Liver (tissue), 9 donors: ENCODE data around the gene OR2S2. TPM values are rescaled to one million over a fixed set of nuclear protein-coding genes. Genes with fewer than 3 reads are reported as not detected.
"Not testable (repeated sequence)": the region's sequence is repeated elsewhere in the genome, so short reads cannot be mapped to it uniquely, and the experiment has no call there.

Source experiments
- DNase-seq: peaks from one replicate; pipeline ENCODE4 v3.0.0-alpha.2; 2017; ENCODE audit warnings: low spot score
- H3K27ac ChIP-seq, 2 donors: one replicate each; pipeline ENCODE4 v1.7.0; 2013; ENCODE audit warnings: inconsistent platforms in 2 of 2, low read length in 2 of 2, control low read depth in 1 of 2, low read depth in 1 of 2, mild to moderate bottlenecking in 1 of 2
- H3K27me3 ChIP-seq, 4 donors: one replicate each; pipeline versions ENCODE4 v1.6.1 to v1.7.0; 2013; ENCODE audit warnings: low read length in 3 of 4, inconsistent platforms in 1 of 4, mild to moderate bottlenecking in 1 of 4, moderate library complexity in 1 of 4; ENCODE audit not compliant: control insufficient read depth in 4 of 4, insufficient read depth in 4 of 4
- H3K36me3 ChIP-seq, 4 donors: one replicate each; pipeline versions ENCODE4 v1.6.1 to v1.7.0; 2013; ENCODE audit warnings: low read length in 3 of 4, mild to moderate bottlenecking in 3 of 4, low read depth in 1 of 4, moderate library complexity in 1 of 4; ENCODE audit not compliant: control insufficient read depth in 4 of 4, insufficient read depth in 3 of 4
- H3K4me1 ChIP-seq, 4 donors: one replicate each; pipeline versions ENCODE4 v1.6.1 to v1.7.0; 2013; ENCODE audit warnings: low read length in 3 of 4, mild to moderate bottlenecking in 3 of 4, moderate library complexity in 1 of 4; ENCODE audit not compliant: control insufficient read depth in 4 of 4, insufficient read depth in 4 of 4
- H3K4me3 ChIP-seq, 3 donors: one replicate each; pipeline versions ENCODE4 v1.6.1 to v1.7.0; 2013; ENCODE audit warnings: low read length in 3 of 3, control low read depth in 1 of 3, low read depth in 1 of 3, mild to moderate bottlenecking in 1 of 3
- H3K9ac ChIP-seq, 2 donors: one replicate each; pipeline ENCODE4 v1.7.0; 2013; ENCODE audit warnings: low read length in 2 of 2, mild to moderate bottlenecking in 2 of 2, moderate library complexity in 2 of 2, control low read depth in 1 of 2, low read depth in 1 of 2
- H3K9me3 ChIP-seq, 4 donors: one replicate each; pipeline versions ENCODE4 v1.6.1 to v1.7.0; 2013; ENCODE audit warnings: low read length in 3 of 4; ENCODE audit not compliant: control insufficient read depth in 4 of 4
- CTCF ChIP-seq: fragments of 150-350 bp; IDR thresholded peaks from 2 replicates; pipeline ENCODE4 v1.5.1; 2017; ENCODE audit warnings: improper control_type of control experiment, low read depth, low read length; ENCODE audit not compliant: missing input control
- EGR1 ChIP-seq, 2 donors: IDR thresholded peaks; 2 replicates each; pipeline ENCODE4 v1.6.1; 2016 to 2018; ENCODE audit warnings: antibody characterized with exemption in 2 of 2, low read depth in 2 of 2
- FOXA1 ChIP-seq: IDR thresholded peaks from 2 replicates; pipeline ENCODE4 v1.6.1; 2016; ENCODE audit warnings: antibody characterized with exemption
- FOXA2 ChIP-seq: IDR thresholded peaks from 2 replicates; pipeline ENCODE4 v1.6.1; 2016; ENCODE audit warnings: antibody characterized with exemption
- GABPA ChIP-seq, 2 donors: IDR thresholded peaks in 1 of 2; conservative IDR thresholded peaks in 1 of 2; 2 replicates each; pipeline ENCODE4 v1.6.1; 2016; ENCODE audit warnings: antibody characterized with exemption in 2 of 2, mild to moderate bottlenecking in 1 of 2, moderate library complexity in 1 of 2
- HNF4A ChIP-seq, 2 donors: conservative IDR thresholded peaks; 2 replicates each; pipeline ENCODE4 v1.6.1; 2016; ENCODE audit warnings: antibody characterized with exemption in 2 of 2, mild to moderate bottlenecking in 2 of 2
- HNF4G ChIP-seq: IDR thresholded peaks from 2 replicates; pipeline ENCODE4 v1.6.1; 2016; ENCODE audit warnings: antibody characterized with exemption
- JUND ChIP-seq, 2 donors: IDR thresholded peaks; 2 replicates each; pipeline ENCODE4 v1.6.1; 2016; ENCODE audit warnings: antibody characterized with exemption in 2 of 2
- NR2F2 ChIP-seq: IDR thresholded peaks from 2 replicates; pipeline ENCODE4 v1.6.1; 2016; ENCODE audit warnings: antibody characterized with exemption
- RAD21 ChIP-seq, 2 donors: IDR thresholded peaks; 2 replicates each; pipeline ENCODE4 v1.6.1; 2016; ENCODE audit warnings: antibody characterized with exemption in 2 of 2, mild to moderate bottlenecking in 2 of 2
- REST ChIP-seq: IDR thresholded peaks from 2 replicates; pipeline ENCODE4 v1.6.1; 2016; ENCODE audit warnings: antibody characterized with exemption, mild to moderate bottlenecking
- RXRA ChIP-seq, 2 donors: IDR thresholded peaks; 2 replicates each; pipeline ENCODE4 v1.6.1; 2017 to 2018; ENCODE audit warnings: antibody characterized with exemption in 2 of 2, mild to moderate bottlenecking in 1 of 2
- TAF1 ChIP-seq: conservative IDR thresholded peaks from 2 replicates; pipeline ENCODE4 v1.6.1; 2016; ENCODE audit warnings: antibody characterized with exemption, mild to moderate bottlenecking
- YY1 ChIP-seq: IDR thresholded peaks from 2 replicates; pipeline ENCODE4 v1.6.1; 2016; ENCODE audit warnings: antibody characterized with exemption, mild to moderate bottlenecking
- ZBTB33 ChIP-seq: IDR thresholded peaks from 2 replicates; pipeline ENCODE4 v1.6.1; 2016; ENCODE audit warnings: antibody characterized with exemption
- WGBS: extraction: QIAGEN DNeasy Blood & Tissue Kit; methylation state at CpG from one replicate; pipeline ENCODE4 v1.1.7; 2013; 5-methylcytosine and 5-hydroxymethylcytosine counted together
- polyA plus RNA-seq, 2 donors: library from polyadenylated mRNA; stranded (reverse) in 1 of 2; unstranded in 1 of 2; fragments of 200-250 nt in 1 of 2; fragments of >200 nt in 1 of 2; fragmentation: Nextera tagmentation in 1 of 2; extraction: Ambion mirVana in 1 of 2; gene quantifications; one replicate each; pipeline versions ENCODE4 v1.2.1 to v1.2.3, GENCODE V29; 2013 to 2015
- total RNA-seq, 2 donors: library from RNA; depleted of rRNA; stranded (reverse); fragments of >200 nt; gene quantifications; one replicate each; pipeline ENCODE4 v1.2.3, GENCODE V29; 2014
- donor health status: healthy.
- donor health status: healthy.
- donor health status: healthy.
- donor health status: healthy.
- donor health status: healthy.

Gene OR2S2
- total and polyA plus RNA-seq, 4 donors = not detected

- WGBS = 94% methylated on average over 4 of the region's 4 CpGs
- Histone ChIP-seq H3K36me3 (no peaks in the 10 kb centered on the region), H3K27ac (no peak overlapping the region), H3K4me3 (no peak overlapping the region), H3K4me1 (no peaks in the 10 kb centered on the region), H3K27me3 (no peaks in the 10 kb centered on the region), H3K9ac (no peak overlapping the region), H3K9me3 (no peaks in the 10 kb centered on the region)
- DNase-seq = no peak
- no peak for TF ChIP-seq GABPA (IDR thresholded peaks at IDR 0.05 in 1 of 2, conservative IDR thresholded peaks at IDR 0.05 in 1 of 2)
- TF ChIP-seq RAD21 (IDR thresholded peaks at IDR 0.05) = no peak
- TF ChIP-seq HNF4G = no peak
- TF ChIP-seq RXRA (IDR thresholded peaks at IDR 0.05) = no peak
- TF ChIP-seq CTCF = no peak
- TF ChIP-seq HNF4A (conservative IDR thresholded peaks at IDR 0.05) = no peak
- no peak for TF ChIP-seq NR2F2
- no peak for TF ChIP-seq FOXA2
- no peak for TF ChIP-seq ZBTB33
- TF ChIP-seq FOXA1 = no peak
Measured at GRCh38 chr9:35935261-35935660, 22.7 kb downstream of the OR2S2 start.

- H3K27me3 ChIP-seq, H3K27ac ChIP-seq, H3K36me3 ChIP-seq, H3K4me3 ChIP-seq, H3K9me3 ChIP-seq, DNase-seq, H3K4me1 ChIP-seq, H3K9ac ChIP-seq: not testable (repeated sequence)
- 94% methylated on average over 6 of the region's 6 CpGs for WGBS
Measured at GRCh38 chr9:35934069-35934468, 23.9 kb downstream of the OR2S2 start.

- DNase-seq = no peak
- H3K4me1 ChIP-seq = peaks cover 0 to 4% (median 0%) of the 10 kb centered on the region in 4 donors
- no peak overlapping the region for H3K27ac ChIP-seq
- no peak overlapping the region for H3K4me3 ChIP-seq
- H3K27me3 ChIP-seq = no peaks in the 10 kb centered on the region
- H3K9ac ChIP-seq = no peak overlapping the region
- no peaks in the 10 kb centered on the region for H3K36me3 ChIP-seq
- WGBS = 85% methylated on average over 4 of the region's 4 CpGs
- H3K9me3 ChIP-seq = no peaks in the 10 kb centered on the region
- TF ChIP-seq YY1 (no peak), RXRA (IDR thresholded peaks at IDR 0.05) (no peak), CTCF (no peak), HNF4G (no peak), ZBTB33 (no peak), TAF1 (no peak), EGR1 (IDR thresholded peaks at IDR 0.05; ENCODE audit: low read depth in 2 of 2) (no peak), JUND (IDR thresholded peaks at IDR 0.05) (no peak), REST (no peak), RAD21 (IDR thresholded peaks at IDR 0.05) (no peak), HNF4A (conservative IDR thresholded peaks at IDR 0.05) (no peak), FOXA1 (no peak), NR2F2 (no peak)
Measured at GRCh38 chr9:35933550-35934067, 24.3 kb downstream of the OR2S2 start.
